HL-60 (cell line): Measurements from ENCODE around the gene CBR3.

ENCODE experiments used
- POLR2AphosphoS5 ChIP-seq: IDR thresholded peaks from 2 replicates; pipeline ENCODE4 v1.6.1; 2012; ENCODE audit warnings: low read depth
- TF ChIP-seq, protein P1 (sequence below): IDR thresholded peaks from one replicate; pipeline ENCODE4 v1.5.1; 2011; ENCODE audit warnings: low read length, control low read depth, inconsistent platforms; ENCODE audit not compliant: insufficient read depth

DNA sequence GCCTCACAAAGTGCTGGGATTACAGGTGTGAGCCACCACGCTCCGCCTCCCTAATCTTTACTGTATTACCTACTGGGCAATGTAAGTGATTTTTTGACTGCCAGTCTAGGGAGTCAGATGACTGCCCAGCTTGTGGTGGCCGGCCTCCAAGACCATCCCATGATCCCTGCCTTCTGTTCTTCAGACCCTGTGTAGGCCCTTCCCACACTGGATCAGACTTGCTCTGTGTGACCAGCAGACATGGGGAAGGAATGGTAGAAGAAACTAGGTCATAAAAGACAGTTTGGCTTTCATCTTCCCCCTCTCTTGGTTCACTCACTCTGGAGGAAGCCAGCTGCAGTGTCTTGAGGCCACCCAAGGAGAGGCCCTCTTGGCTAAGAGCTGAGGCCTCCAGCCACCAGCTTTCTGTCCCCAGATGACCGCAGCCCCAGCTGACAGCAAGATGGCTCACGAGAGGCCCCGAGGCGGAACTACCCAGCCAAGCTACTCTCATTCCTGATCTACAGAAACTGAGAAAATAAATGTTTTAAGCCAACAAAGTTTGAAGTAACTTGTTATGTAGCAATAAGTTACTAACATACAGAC lies 14.5 kb upstream of the CBR3 start:
- TF ChIP-seq, protein P1, sequence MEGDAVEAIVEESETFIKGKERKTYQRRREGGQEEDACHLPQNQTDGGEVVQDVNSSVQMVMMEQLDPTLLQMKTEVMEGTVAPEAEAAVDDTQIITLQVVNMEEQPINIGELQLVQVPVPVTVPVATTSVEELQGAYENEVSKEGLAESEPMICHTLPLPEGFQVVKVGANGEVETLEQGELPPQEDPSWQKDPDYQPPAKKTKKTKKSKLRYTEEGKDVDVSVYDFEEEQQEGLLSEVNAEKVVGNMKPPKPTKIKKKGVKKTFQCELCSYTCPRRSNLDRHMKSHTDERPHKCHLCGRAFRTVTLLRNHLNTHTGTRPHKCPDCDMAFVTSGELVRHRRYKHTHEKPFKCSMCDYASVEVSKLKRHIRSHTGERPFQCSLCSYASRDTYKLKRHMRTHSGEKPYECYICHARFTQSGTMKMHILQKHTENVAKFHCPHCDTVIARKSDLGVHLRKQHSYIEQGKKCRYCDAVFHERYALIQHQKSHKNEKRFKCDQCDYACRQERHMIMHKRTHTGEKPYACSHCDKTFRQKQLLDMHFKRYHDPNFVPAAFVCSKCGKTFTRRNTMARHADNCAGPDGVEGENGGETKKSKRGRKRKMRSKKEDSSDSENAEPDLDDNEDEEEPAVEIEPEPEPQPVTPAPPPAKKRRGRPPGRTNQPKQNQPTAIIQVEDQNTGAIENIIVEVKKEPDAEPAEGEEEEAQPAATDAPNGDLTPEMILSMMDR, result no peak
- no peak for TF ChIP-seq POLR2AphosphoS5
